ENCODE measurements around the gene PCSK6.
A peak's percentile ranks its signal among the peaks of the same experiment; 100 is the strongest.

Gene PCSK6

GRCh38 chr15:101264011-101264410 lies 225.5 kb downstream of the PCSK6 start:
- Mint-ChIP-seq H3K36me3 (ENCODE audit: low read depth) (peaks cover 7% of the 10 kb centered on the region), H3K9me3 (no peaks in the 10 kb centered on the region), H3K27ac (no peak overlapping the region), H3K4me1 (ENCODE audit: low read depth) (peaks cover 2% of the 10 kb centered on the region), H3K4me3 (no peak overlapping the region), H3K27me3 (peaks cover 3% of the 10 kb centered on the region)
- DNase-seq: no peak

- H3K4me3 Mint-ChIP-seq: no peak overlapping the region
- H3K9me3 Mint-ChIP-seq: no peaks in the 10 kb centered on the region
- no peak overlapping the region for H3K27ac Mint-ChIP-seq
- H3K27me3 Mint-ChIP-seq: peaks cover 6% of the 10 kb centered on the region
- peaks cover 7% of the 10 kb centered on the region for H3K4me1 Mint-ChIP-seq (ENCODE audit: low read depth)
- DNase-seq: no peak
- no peaks in the 10 kb centered on the region for H3K36me3 Mint-ChIP-seq (ENCODE audit: low read depth)
These were observed 227.0 kb downstream of the PCSK6 start for GRCh38 chr15:101262551-101262950.

GRCh38 chr15:101258238-101259144 lies 231.0 kb downstream of the PCSK6 start:
- H3K4me3 Mint-ChIP-seq: no peak overlapping the region
- no peaks in the 10 kb centered on the region for H3K36me3 Mint-ChIP-seq (ENCODE audit: low read depth)
- no peaks in the 10 kb centered on the region for H3K9me3 Mint-ChIP-seq
- DNase-seq: no peak
- H3K27ac Mint-ChIP-seq: no peak overlapping the region
- peaks cover 28% of the 10 kb centered on the region for H3K4me1 Mint-ChIP-seq (ENCODE audit: low read depth)
- H3K27me3 Mint-ChIP-seq: peaks cover 6% of the 10 kb centered on the region

- H3K4me1 Mint-ChIP-seq (ENCODE audit: low read depth): peaks cover 38% of the 10 kb centered on the region
- no peaks in the 10 kb centered on the region for H3K9me3 Mint-ChIP-seq
- no peak overlapping the region for H3K27ac Mint-ChIP-seq
- no peak for DNase-seq
- H3K4me3 Mint-ChIP-seq: no peak overlapping the region
- H3K36me3 Mint-ChIP-seq (ENCODE audit: low read depth): peaks cover 4% of the 10 kb centered on the region
- H3K27me3 Mint-ChIP-seq: peaks cover 6% of the 10 kb centered on the region
These were observed 232.8 kb downstream of the PCSK6 start for GRCh38 chr15:101256757-101257156.

- peaks cover 38% of the 10 kb centered on the region for H3K4me1 Mint-ChIP-seq (ENCODE audit: low read depth)
- peak overlapping the region; percentile 22 for H3K27ac Mint-ChIP-seq
These were observed 233.8 kb downstream of the PCSK6 start for GRCh38 chr15:101255615-101256241.

GRCh38 chr15:101255051-101255395 lies 234.5 kb downstream of the PCSK6 start:
- Mint-ChIP-seq H3K27me3 (peaks cover 5% of the 10 kb centered on the region), H3K4me1 (ENCODE audit: low read depth) (peaks cover 43% of the 10 kb centered on the region), H3K27ac (no peak overlapping the region), H3K9me3 (no peaks in the 10 kb centered on the region), H3K36me3 (ENCODE audit: low read depth) (peaks cover 13% of the 10 kb centered on the region), H3K4me3 (no peak overlapping the region)
- no peak for DNase-seq

More at GRCh38 chr15:101255615-101256241, 233.8 kb downstream of the PCSK6 start:
- Mint-ChIP-seq H3K36me3 (ENCODE audit: low read depth) (peaks cover 6% of the 10 kb centered on the region), H3K27me3 (peaks cover 6% of the 10 kb centered on the region), H3K4me3 (no peak overlapping the region), H3K9me3 (no peaks in the 10 kb centered on the region)
- no peak for DNase-seq

GRCh38 chr15:101254157-101255050 lies 235.1 kb downstream of the PCSK6 start:
- H3K27ac Mint-ChIP-seq: peak overlapping the region; percentile 18
- H3K4me1 Mint-ChIP-seq (ENCODE audit: low read depth): peaks cover 49% of the 10 kb centered on the region
- peaks cover 3% of the 10 kb centered on the region for H3K27me3 Mint-ChIP-seq
- no peak for DNase-seq
- no peak overlapping the region for H3K4me3 Mint-ChIP-seq
- no peaks in the 10 kb centered on the region for H3K9me3 Mint-ChIP-seq
- H3K36me3 Mint-ChIP-seq (ENCODE audit: low read depth): peaks cover 19% of the 10 kb centered on the region

Measured in activated T-cell treated with anti-CD3 and anti-CD28 coated beads, Interleukin-2, amount 50 U/mL, for 24 hours (primary cell).